ACC112 (cell line): Measurements from ENCODE around the gene GJA5.
A peak's percentile ranks its signal among the peaks of the same experiment; 100 is the strongest.

Experiments
- H2AFZ ChIP-seq: fragments of 200-600 bp; sonication (generic); one replicate; pipeline ENCODE4 v1.6.0; 2017; ENCODE audit warnings: antibody characterized with exemption, low read length; ENCODE audit not compliant: unreplicated experiment
- H3K27ac ChIP-seq: fragments of 200-600 bp; sonication (generic); 2 replicates; pipeline ENCODE4 v1.5.1; 2014; ENCODE audit warnings: low read depth, mild to moderate bottlenecking, antibody characterized with exemption, low read length, moderate library complexity
- H3K27me3 ChIP-seq: fragments of 200-600 bp; sonication (generic); 2 replicates; pipeline ENCODE4 v1.6.1; 2014; ENCODE audit warnings: mild to moderate bottlenecking, antibody characterized with exemption, low read length, moderate library complexity, mixed read lengths; ENCODE audit not compliant: insufficient read depth
- H3K36me3 ChIP-seq: fragments of 200-600 bp; sonication (generic); 2 replicates; pipeline ENCODE4 v1.6.1; 2016; ENCODE audit warnings: mild to moderate bottlenecking, antibody characterized with exemption, low read length, moderate library complexity, mixed read lengths; ENCODE audit not compliant: insufficient read depth
- H3K4me1 ChIP-seq: fragments of 200-600 bp; sonication (generic); one replicate; pipeline ENCODE4 v1.6.1; 2016; ENCODE audit warnings: low read length, mixed read lengths; ENCODE audit not compliant: insufficient read depth, unreplicated experiment, control insufficient read depth
- H3K4me3 ChIP-seq: fragments of 200-600 bp; sonication (generic); 2 replicates; pipeline ENCODE4 v1.5.1; 2014; ENCODE audit warnings: mild to moderate bottlenecking, low read depth, low read length
- H3K79me2 ChIP-seq: fragments of 200-600 bp; sonication (generic); one replicate; pipeline ENCODE4 v1.6.0; 2016; ENCODE audit warnings: low read length; ENCODE audit not compliant: control insufficient read depth, unreplicated experiment, insufficient read depth

Gene GJA5

DNA sequence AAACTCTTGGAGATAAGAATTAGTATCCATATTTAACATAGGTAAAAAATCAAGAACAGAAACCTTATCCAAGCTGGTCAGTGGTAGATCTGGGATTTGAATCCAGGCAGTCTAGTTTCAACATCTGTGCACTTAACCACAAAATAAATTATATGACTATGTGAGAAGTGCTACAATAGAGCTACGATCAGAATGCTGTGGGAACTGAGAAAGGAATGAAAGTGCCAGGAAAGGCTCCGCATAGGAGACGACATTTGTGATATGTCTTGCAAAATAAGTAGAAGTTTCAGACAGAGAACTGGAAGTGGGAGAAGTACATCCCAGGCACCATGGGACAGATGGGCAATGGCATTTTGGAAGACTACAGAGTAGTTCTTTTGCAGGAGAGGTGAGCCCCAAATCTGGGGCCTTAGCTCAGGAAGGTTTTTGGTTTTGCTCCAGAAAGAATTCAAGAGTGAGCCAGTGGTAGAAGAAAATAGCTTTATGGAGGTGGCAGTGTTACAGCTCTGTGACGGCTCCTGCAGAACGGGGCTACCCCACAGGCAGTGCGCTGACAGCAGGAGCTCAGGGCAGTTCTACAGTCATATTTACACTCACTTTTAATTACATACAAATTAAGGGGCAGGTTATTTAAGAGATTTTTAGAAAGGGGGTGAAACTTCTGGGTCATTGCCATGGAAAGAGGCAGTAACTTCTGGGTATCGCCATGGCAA, 25.5 kb upstream of the GJA5 start:
- no peaks in the 10 kb centered on the region for H3K79me2 ChIP-seq
- H3K4me1 ChIP-seq, result no peaks in the 10 kb centered on the region
- H3K27me3 ChIP-seq, result peaks cover 93% of the 10 kb centered on the region
- no peaks in the 10 kb centered on the region for H3K36me3 ChIP-seq
- no peak overlapping the region for H3K4me3 ChIP-seq
- no peak overlapping the region for H2AFZ ChIP-seq
- H3K27ac ChIP-seq, result no peak overlapping the region

DNA sequence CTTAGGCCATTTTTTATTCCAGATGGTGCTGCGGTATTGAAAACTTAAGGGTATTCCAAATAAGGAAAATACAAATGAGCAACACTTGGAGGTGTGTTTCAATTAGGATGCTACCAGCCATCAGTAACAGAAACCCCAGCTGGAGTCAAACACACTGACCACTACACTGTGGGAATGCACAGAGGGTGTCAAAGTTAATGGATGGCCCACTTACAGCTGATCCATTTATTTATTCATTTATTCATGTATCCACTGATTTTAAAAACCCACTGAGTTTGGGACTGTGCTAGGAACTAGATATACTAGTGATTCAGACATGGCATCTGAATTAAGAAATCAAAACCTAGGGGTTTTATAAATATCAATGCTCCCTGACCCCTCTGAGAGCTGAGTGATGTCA, 24.5 kb upstream of the GJA5 start:
- Histone ChIP-seq H3K4me3 (no peak overlapping the region), H2AFZ (no peak overlapping the region), H3K4me1 (no peaks in the 10 kb centered on the region), H3K27me3 (peaks cover 99% of the 10 kb centered on the region), H3K79me2 (no peaks in the 10 kb centered on the region), H3K36me3 (no peaks in the 10 kb centered on the region), H3K27ac (no peak overlapping the region)

DNA sequence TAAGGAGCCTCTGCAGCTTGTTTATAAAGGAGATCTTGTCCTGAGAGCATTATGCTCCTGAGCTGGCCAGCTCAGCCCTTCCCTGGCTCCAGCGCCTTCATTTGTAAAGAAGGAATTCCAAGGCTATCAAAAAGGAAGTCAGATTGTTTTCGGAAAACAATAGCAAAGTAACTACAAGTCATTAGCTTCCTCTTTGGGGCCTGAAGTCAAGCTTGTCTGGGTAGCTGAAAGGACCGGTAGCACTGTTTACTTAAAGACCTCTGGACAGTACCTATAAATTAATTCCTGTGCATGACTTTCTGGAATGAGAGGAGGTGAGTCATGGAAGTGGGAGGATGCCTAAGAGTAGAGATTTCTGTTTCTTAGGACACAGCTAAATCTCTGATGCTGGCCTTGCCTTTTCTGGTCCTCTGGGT, 20.7 kb upstream of the GJA5 start:
- no peak overlapping the region for H2AFZ ChIP-seq
- no peak overlapping the region for H3K27ac ChIP-seq
- H3K36me3 ChIP-seq, result no peaks in the 10 kb centered on the region
- H3K79me2 ChIP-seq, result no peaks in the 10 kb centered on the region
- H3K4me3 ChIP-seq, result no peak overlapping the region
- H3K27me3 ChIP-seq, result peaks cover 84% of the 10 kb centered on the region
- H3K4me1 ChIP-seq, result no peaks in the 10 kb centered on the region

DNA sequence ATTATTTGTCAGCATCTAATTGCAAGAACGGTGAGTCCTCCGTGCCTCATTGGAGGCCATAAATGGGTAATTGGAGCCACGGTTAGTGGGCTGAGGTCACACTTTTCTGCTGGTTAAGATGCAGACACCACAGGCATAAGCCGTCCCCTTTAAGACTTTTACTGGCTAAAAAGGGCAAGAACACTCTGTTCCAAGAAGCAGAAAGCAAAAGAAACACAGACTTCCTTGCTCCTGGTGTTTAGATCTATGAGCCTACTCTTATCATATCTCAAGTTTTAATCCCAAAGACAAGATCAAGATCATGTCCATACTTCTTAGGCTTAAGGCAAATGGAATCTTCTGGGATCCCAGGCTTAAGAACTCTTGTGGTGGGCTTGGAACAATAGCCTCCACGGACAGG, 17.3 kb upstream of the GJA5 start:
- no peak overlapping the region for H2AFZ ChIP-seq
- no peak overlapping the region for H3K4me3 ChIP-seq
- H3K79me2 ChIP-seq, result no peaks in the 10 kb centered on the region
- no peaks in the 10 kb centered on the region for H3K4me1 ChIP-seq
- H3K36me3 ChIP-seq, result no peaks in the 10 kb centered on the region
- peaks cover 81% of the 10 kb centered on the region for H3K27me3 ChIP-seq
- H3K27ac ChIP-seq, result no peak overlapping the region

DNA sequence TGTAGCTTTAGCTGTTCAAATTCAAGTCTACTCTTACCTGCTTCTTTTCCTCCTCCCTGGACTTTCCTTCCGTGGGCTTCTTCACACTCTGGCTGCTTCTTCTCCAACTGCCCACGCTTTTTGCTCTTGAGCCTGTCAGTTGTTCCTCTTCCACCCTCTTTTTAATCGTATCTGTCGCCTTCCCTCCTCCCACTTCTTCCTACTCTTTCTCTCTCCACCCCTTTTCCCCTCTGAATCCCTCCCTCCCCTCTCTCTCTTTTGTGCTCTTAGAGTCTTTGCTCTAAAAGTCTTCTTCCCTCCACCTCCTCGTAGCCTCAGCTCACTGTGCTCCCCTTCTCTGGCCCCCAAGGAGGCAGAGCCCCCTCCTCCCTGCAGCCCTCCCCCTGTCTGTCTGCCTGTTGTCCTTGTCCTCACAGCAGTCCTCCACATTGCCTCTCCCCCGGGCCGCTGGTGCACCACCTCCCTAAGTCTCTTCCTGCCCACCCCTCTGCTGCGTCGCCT, 12.9 kb upstream of the GJA5 start:
- Histone ChIP-seq H3K27ac (no peak overlapping the region), H3K79me2 (no peaks in the 10 kb centered on the region), H3K4me3 (no peak overlapping the region), H3K4me1 (peaks cover 15% of the 10 kb centered on the region), H3K27me3 (peaks cover 73% of the 10 kb centered on the region), H3K36me3 (no peaks in the 10 kb centered on the region), H2AFZ (no peak overlapping the region)

DNA sequence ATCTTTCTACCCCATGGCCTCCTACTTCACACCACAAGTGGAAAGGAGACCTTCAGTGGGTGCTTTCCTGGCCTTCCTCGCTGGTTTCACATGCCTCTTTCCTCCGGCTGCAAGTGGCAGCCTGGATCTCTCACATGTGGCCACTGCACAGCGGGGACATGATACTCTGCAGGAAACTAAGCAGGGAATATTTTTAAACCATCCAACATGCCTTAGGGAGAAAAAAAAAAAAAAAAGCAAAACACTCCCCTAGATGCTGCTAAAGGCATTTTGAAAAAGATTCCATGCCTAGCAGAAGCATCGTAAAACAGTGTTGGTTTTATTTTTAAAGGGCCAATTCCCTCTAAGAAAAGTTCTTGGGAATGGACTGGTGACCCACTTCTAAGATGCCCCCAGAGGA, 12.2 kb upstream of the GJA5 start:
- no peak overlapping the region for H3K27ac ChIP-seq
- H3K4me3 ChIP-seq, result no peak overlapping the region
- no peaks in the 10 kb centered on the region for H3K79me2 ChIP-seq
- H3K36me3 ChIP-seq, result no peaks in the 10 kb centered on the region
- H3K4me1 ChIP-seq, result peaks cover 15% of the 10 kb centered on the region
- H2AFZ ChIP-seq, result no peak overlapping the region
- peaks cover 68% of the 10 kb centered on the region for H3K27me3 ChIP-seq

DNA sequence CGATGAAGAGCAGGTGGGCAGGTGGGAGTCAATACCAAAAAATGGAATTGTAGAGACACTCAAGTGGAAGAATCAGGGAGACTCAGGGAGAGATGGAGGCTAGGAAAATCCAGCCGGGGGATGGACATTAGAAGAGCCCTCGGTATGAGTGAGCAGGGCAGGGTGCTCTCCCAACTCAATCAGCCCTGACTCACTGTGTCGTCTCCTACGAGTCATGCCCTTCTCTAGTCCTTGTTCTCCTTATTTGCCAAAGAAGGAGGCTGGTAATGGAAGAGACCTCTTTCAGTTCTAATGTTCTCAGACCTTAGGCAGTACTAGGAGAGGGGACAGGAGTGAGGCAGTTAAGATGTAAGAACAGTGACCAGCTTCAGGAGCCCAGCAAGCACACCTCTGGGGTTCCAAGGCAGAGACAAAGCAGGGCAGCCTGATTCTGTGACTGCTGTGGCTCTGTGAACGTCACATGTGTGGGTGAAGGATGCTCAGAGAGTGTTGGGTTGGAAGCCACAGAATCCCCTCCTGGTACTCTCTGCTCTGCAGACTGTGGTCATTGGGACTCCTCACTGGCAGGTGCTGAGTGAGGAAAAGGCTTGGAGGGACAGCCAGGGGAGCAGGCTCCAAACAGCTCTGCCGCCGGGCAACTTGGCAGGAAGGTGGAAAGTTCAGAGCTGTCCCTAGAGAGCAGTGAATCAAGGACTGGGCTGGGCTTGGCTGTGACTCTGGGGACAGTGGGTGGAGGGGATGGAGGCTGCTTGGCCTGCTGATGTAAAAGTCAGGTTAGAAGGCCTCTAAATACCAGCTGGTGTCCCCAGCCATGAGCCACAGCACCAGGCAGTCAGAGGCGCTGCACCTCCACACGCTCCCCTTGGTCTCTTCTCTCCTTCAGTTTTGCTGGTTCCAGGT, 11.1 kb upstream of the GJA5 start:
- Histone ChIP-seq H3K27me3 (peaks cover 59% of the 10 kb centered on the region), H3K4me3 (peak overlapping the region; percentile 55; the same call in 1 of the 2 replicates), H3K4me1 (peaks cover 15% of the 10 kb centered on the region), H3K36me3 (no peaks in the 10 kb centered on the region), H3K79me2 (no peaks in the 10 kb centered on the region), H2AFZ (no peak overlapping the region), H3K27ac (no peak overlapping the region)

DNA sequence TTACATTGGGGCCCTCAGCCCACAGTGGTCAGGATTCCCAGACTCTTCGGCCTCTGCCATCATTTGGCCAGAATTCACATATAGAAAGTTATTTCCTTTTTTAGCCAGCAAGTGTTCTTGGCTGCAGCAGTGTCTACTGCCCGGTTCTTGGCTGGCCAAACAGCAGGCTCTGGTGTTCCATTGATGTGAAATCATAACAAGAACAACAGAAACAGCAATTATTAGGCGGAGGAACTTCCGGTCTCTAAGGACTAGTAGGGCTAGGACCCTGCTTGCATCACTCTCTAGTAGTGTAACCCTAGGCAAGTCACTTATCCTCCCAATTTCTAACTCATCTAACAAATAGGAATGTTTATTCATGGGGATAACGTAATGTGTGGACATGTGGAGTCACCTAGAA, 8.7 kb upstream of the GJA5 start:
- no peak overlapping the region for H2AFZ ChIP-seq
- H3K27ac ChIP-seq, result no peak overlapping the region
- H3K4me1 ChIP-seq, result peaks cover 15% of the 10 kb centered on the region
- peaks cover 46% of the 10 kb centered on the region for H3K27me3 ChIP-seq
- H3K4me3 ChIP-seq, result no peak overlapping the region
- H3K36me3 ChIP-seq, result no peaks in the 10 kb centered on the region
- no peaks in the 10 kb centered on the region for H3K79me2 ChIP-seq

DNA sequence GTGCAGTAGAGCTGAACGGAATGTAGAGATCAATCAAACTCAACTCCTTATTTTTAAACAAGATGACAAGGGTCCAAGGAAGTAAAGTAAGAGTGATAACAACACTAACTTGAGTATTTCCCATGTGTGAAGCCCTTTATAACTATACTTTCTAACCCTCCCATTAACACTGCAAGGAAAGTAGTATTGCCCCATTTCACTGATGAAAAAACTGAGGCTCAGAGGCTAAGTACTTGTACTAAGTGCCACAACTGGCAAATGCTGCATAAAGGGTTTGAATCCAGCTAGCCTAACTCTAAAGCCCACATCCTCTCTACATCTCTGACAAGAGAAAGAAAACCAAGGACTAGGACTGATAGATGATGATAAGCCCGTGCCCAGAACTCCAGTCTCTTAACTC, 8.2 kb upstream of the GJA5 start:
- Histone ChIP-seq H3K4me1 (peaks cover 15% of the 10 kb centered on the region), H3K27ac (no peak overlapping the region), H3K4me3 (no peak overlapping the region), H3K27me3 (peaks cover 41% of the 10 kb centered on the region), H3K79me2 (no peaks in the 10 kb centered on the region), H3K36me3 (no peaks in the 10 kb centered on the region), H2AFZ (no peak overlapping the region)

DNA sequence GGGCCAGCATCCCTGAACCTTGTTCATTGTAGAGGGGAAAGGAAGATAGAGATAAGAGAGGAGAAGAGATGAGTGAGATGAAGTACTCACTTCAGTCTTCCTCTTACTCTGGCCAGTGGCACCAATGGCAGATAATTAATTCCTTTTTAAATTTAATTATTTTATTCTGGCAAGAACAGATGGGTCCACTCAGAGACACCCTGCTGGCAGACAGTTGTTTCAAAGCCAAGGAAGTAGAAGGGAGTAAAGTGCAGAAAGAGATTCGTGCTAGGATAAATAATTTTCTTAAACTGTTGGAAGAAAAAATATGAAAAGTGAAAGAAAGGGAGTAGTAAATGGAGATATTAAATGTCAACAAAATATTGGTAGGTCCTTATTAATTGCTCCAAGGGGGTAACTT, 7.7 kb upstream of the GJA5 start:
- Histone ChIP-seq H3K4me3 (no peak overlapping the region), H3K4me1 (peaks cover 15% of the 10 kb centered on the region), H3K36me3 (no peaks in the 10 kb centered on the region), H3K27ac (no peak overlapping the region), H2AFZ (no peak overlapping the region), H3K79me2 (no peaks in the 10 kb centered on the region), H3K27me3 (peaks cover 36% of the 10 kb centered on the region)
